SK-N-SH (cell line): Measurements from ENCODE around the gene EPB41L4A. TPM values are rescaled to one million over a fixed set of nuclear protein-coding genes. Genes with fewer than 3 reads are reported as not detected.

Experiments used
- CTCF ChIA-PET: fragments of 300-600, 350-600 bp; formaldehyde crosslinking; extraction: SDS; loops from one replicate; lab custom pipeline; 2021; lab: Yijun Ruan, JAX
- POLR2A ChIA-PET: fragments of 350-600 bp; sonication (Branson Sonifier 250); formaldehyde crosslinking; extraction: SDS; loops from one replicate; lab custom pipeline; 2020; ENCODE audit warnings: antibody characterized with exemption, inconsistent platforms; lab: Yijun Ruan, JAX
- DNase-seq: peaks from one replicate; pipeline ENCODE4 v3.0.0; 2012
- H2AFZ ChIP-seq: fragments of 200-600 bp; sonication (generic); 2 replicates; pipeline ENCODE4 v1.8.1; 2016; ENCODE audit warnings: antibody characterized with exemption, mild to moderate bottlenecking, low read depth
- H3F3A ChIP-seq: fragments of 200-600 bp; sonication (generic); replicated peaks from 2 replicates; pipeline ENCODE3; 2016; ENCODE audit warnings: antibody characterized with exemption, mild to moderate bottlenecking; ENCODE audit not compliant: insufficient read depth
- H3K27ac ChIP-seq, 2 experiments: fragments of 200-500 bp in 1 of 2; fragments of 200-600 bp in 1 of 2; sonication (Bioruptor generic) in 1 of 2; sonication (generic), shearing (Covaris generic) in 1 of 2; 2 replicates each; pipeline versions ENCODE4 v1.5.1 to v1.6.1; 2014 to 2016; ENCODE audit warnings: low read depth in 2 of 2, inconsistent platforms in 1 of 2, low read length in 1 of 2, mild to moderate bottlenecking in 1 of 2, mixed read lengths in 1 of 2
- H3K27me3 ChIP-seq: fragments of 200-600 bp; sonication (generic), shearing (Covaris generic); 2 replicates; pipeline ENCODE4 v1.6.1; 2016; ENCODE audit warnings: mixed run types; ENCODE audit not compliant: insufficient read depth
- H3K36me3 ChIP-seq, 2 experiments: fragments of 200-500 bp in 1 of 2; fragments of 200-600 bp in 1 of 2; sonication (Bioruptor generic) in 1 of 2; sonication (generic) in 1 of 2; replicated peaks in 1 of 2; 2 replicates each; pipeline versions ENCODE3 to v1.5.1; 2014 to 2016; ENCODE audit warnings: low read length in 1 of 2, mild to moderate bottlenecking in 1 of 2; ENCODE audit not compliant: insufficient read depth in 2 of 2, control insufficient read depth in 1 of 2
- H3K4me1 ChIP-seq, 2 experiments: fragments of 200-500 bp in 1 of 2; fragments of 200-600 bp in 1 of 2; sonication (Bioruptor generic) in 1 of 2; sonication (generic), shearing (Covaris generic) in 1 of 2; 2 replicates each; pipeline versions ENCODE4 v1.5.1 to v1.6.1; 2014 to 2016; ENCODE audit warnings: low read depth in 1 of 2, low read length in 1 of 2, mixed run types in 1 of 2; ENCODE audit not compliant: insufficient read depth in 2 of 2, control insufficient read depth in 1 of 2
- H3K4me2 ChIP-seq: fragments of 200-600 bp; sonication (generic), shearing (Covaris generic); 2 replicates; pipeline ENCODE4 v1.6.1; 2017; ENCODE audit warnings: mixed run types
- H3K4me3 ChIP-seq, 2 experiments: fragments of 200-500 bp in 1 of 2; fragments of 200-600 bp in 1 of 2; sonication (Bioruptor generic) in 1 of 2; sonication (generic), shearing (Covaris generic) in 1 of 2; 2 replicates each; pipeline versions ENCODE4 v1.5.1 to v1.8.1; 2014 to 2016; ENCODE audit warnings: low read depth in 2 of 2, inconsistent platforms in 1 of 2, low read length in 1 of 2, mild to moderate bottlenecking in 1 of 2, mixed read lengths in 1 of 2, moderate library complexity in 1 of 2
- H3K79me2 ChIP-seq: fragments of 200-600 bp; sonication (generic); 2 replicates; pipeline ENCODE4 v1.8.1; 2017; ENCODE audit warnings: mild to moderate bottlenecking; ENCODE audit not compliant: insufficient read depth
- H3K9ac ChIP-seq: fragments of 200-600 bp; sonication (generic); 2 replicates; pipeline ENCODE4 v1.6.1; 2017; ENCODE audit warnings: mixed run types
- H3K9me2 ChIP-seq: fragments of 200-600 bp; sonication (generic); 2 replicates; pipeline ENCODE4 v1.6.1; 2017; ENCODE audit warnings: mixed run types
- H3K9me3 ChIP-seq: fragments of 200-600 bp; sonication (generic); 2 replicates; pipeline ENCODE4 v1.6.1; 2017; ENCODE audit warnings: mixed run types, mild to moderate bottlenecking, moderate library complexity
- H4K20me1 ChIP-seq: fragments of 200-600 bp; sonication (generic); 2 replicates; pipeline ENCODE4 v1.6.1; 2017; ENCODE audit warnings: mild to moderate bottlenecking, mixed run types; ENCODE audit not compliant: insufficient read depth
- CHD2 ChIP-seq: fragments of 150-350 bp; IDR thresholded peaks from 2 replicates; pipeline ENCODE4 v1.6.1; 2018; ENCODE audit warnings: low read length; ENCODE audit not compliant: partially characterized antibody
- CTCF ChIP-seq: fragments of 200-600 bp; sonication (generic); IDR thresholded peaks from 2 replicates; pipeline ENCODE4 v1.6.1; 2017; ENCODE audit warnings: antibody characterized with exemption, mild to moderate bottlenecking, moderate library complexity
- EZH2phosphoT487 ChIP-seq: fragments of 200-600 bp; sonication (generic); IDR thresholded peaks from 2 replicates; pipeline ENCODE4 v1.6.1; 2017; ENCODE audit warnings: low read depth, mixed run types, mild to moderate bottlenecking, antibody characterized with exemption, moderate library complexity, borderline replicate concordance
- FOSL2 ChIP-seq: IDR thresholded peaks from 2 replicates; pipeline ENCODE4 v1.4.0; 2012; ENCODE audit warnings: low read depth, mild to moderate bottlenecking, moderate library complexity, borderline replicate concordance
- FOXJ3 ChIP-seq: sonication (generic); formaldehyde crosslinking; IDR thresholded peaks from 2 replicates; pipeline ENCODE4 v1.5.1; 2020; ENCODE audit warnings: mild to moderate bottlenecking, missing genetic modification reagents
- FOXM1 ChIP-seq: IDR thresholded peaks from 2 replicates; pipeline ENCODE4 v1.4.0; 2012; ENCODE audit warnings: low read depth, mild to moderate bottlenecking
- GABPA ChIP-seq: IDR thresholded peaks from 2 replicates; pipeline ENCODE4 v1.4.0; 2012; ENCODE audit warnings: low read depth, mild to moderate bottlenecking
- GATA2 ChIP-seq: sonication (generic); formaldehyde crosslinking; IDR thresholded peaks from 2 replicates; pipeline ENCODE4 v1.5.0; 2020; ENCODE audit warnings: mild to moderate bottlenecking, missing genetic modification reagents
- IRF3 ChIP-seq: fragments of 150-350 bp; IDR thresholded peaks from 2 replicates; pipeline ENCODE4 v1.6.1; 2016; ENCODE audit warnings: mild to moderate bottlenecking, low read depth, low read length
- JUND ChIP-seq: IDR thresholded peaks from 2 replicates; pipeline ENCODE4 v1.4.0; 2012
- MAX ChIP-seq: IDR thresholded peaks from 2 replicates; pipeline ENCODE4 v1.4.0; 2012; ENCODE audit warnings: low read depth
- MEF2A ChIP-seq: IDR thresholded peaks from 2 replicates; pipeline ENCODE4 v1.4.0; 2012; ENCODE audit warnings: low read depth, borderline replicate concordance
- MXI1 ChIP-seq: IDR thresholded peaks from 2 replicates; pipeline ENCODE4 v1.6.1; 2012; ENCODE audit warnings: mild to moderate bottlenecking, low read depth, low read length, improper control_type of control experiment
- NFIC ChIP-seq: IDR thresholded peaks from 2 replicates; pipeline ENCODE4 v1.4.0; 2012; ENCODE audit warnings: borderline replicate concordance
- NRF1 ChIP-seq: IDR thresholded peaks from 2 replicates; pipeline ENCODE4 v1.6.1; 2012; ENCODE audit warnings: low read depth, mild to moderate bottlenecking, low read length
- PBX3 ChIP-seq: IDR thresholded peaks from 2 replicates; pipeline ENCODE4; 2012
- POLR2AphosphoS5 ChIP-seq: IDR thresholded peaks from 2 replicates; pipeline ENCODE4 v1.6.1; 2012; ENCODE audit warnings: low read depth, low read length
- RAD21 ChIP-seq: IDR thresholded peaks from 2 replicates; pipeline ENCODE4 v1.6.1; 2012; ENCODE audit warnings: mild to moderate bottlenecking, low read length
- RCOR1 ChIP-seq: fragments of 150-350 bp; IDR thresholded peaks from 2 replicates; pipeline ENCODE4 v1.6.1; 2017; ENCODE audit warnings: antibody characterized with exemption, low read length
- SIN3A ChIP-seq: IDR thresholded peaks from 2 replicates; pipeline ENCODE4 v1.6.1; 2012; ENCODE audit warnings: low read depth, mild to moderate bottlenecking, low read length, moderate library complexity, borderline replicate concordance
- SMC3 ChIP-seq: IDR thresholded peaks from 2 replicates; pipeline ENCODE4 v1.6.1; 2012; ENCODE audit warnings: low read depth, low read length, improper control_type of control experiment
- TAF1 ChIP-seq: IDR thresholded peaks from 2 replicates; pipeline ENCODE4 v1.6.1; 2012; ENCODE audit warnings: low read depth, mild to moderate bottlenecking, low read length, moderate library complexity, borderline replicate concordance
- TCF12 ChIP-seq: IDR thresholded peaks from 2 replicates; pipeline ENCODE4 v1.4.0; 2012
- TEAD4 ChIP-seq: IDR thresholded peaks from 2 replicates; pipeline ENCODE4 v1.4.0; 2012; ENCODE audit warnings: mild to moderate bottlenecking, borderline replicate concordance; ENCODE audit not compliant: insufficient read depth
- ZBTB33 ChIP-seq: IDR thresholded peaks from 2 replicates; pipeline ENCODE4 v1.4.0; 2012; ENCODE audit warnings: low read depth, borderline replicate concordance
- WGBS: methylation state at CpG from one replicate; pipeline ENCODE4 v1.1.6; 2017; ENCODE audit warnings: low lambda C conversion rate; 5-methylcytosine and 5-hydroxymethylcytosine counted together
- polyA plus RNA-seq, 3 experiments: library from polyadenylated mRNA; depleted of rRNA; stranded (reverse); fragments of >200 nt; gene quantifications; 2 replicates each; pipeline ENCODE4 v1.2.3, GENCODE V29; 2012

EPB41L4A gene
- polyA plus RNA-seq, 1 of the 3 experiments (the other 2 are of a cell fraction) = 0.07 TPM

- H3K79me2 ChIP-seq = no peaks in the 10 kb centered on the region
- no peak overlapping the region for H3K4me3 ChIP-seq
- no peaks in the 10 kb centered on the region for H3K9me3 ChIP-seq
- H3K36me3 ChIP-seq = no peaks in the 10 kb centered on the region
- H3K27ac ChIP-seq = no peak overlapping the region
- H3K27me3 ChIP-seq = no peaks in the 10 kb centered on the region
- H4K20me1 ChIP-seq = no peaks in the 10 kb centered on the region
- DNase-seq = no peak
- no peak overlapping the region for H2AFZ ChIP-seq
- ChIA-PET CTCF (interaction anchor here (1.3 to 3.7 kb wide), 3 partner anchors 11 to 172 kb away, joined by 3 to 13 read pairs (median 4); no protein-coding TSS in a partner anchor), POLR2A (no interaction called here)
- H3K4me1 ChIP-seq = no peaks in the 10 kb centered on the region
- 31% methylated on average over 2 of the region's 2 CpGs for WGBS
- no peaks in the 10 kb centered on the region for H3F3A ChIP-seq
- no peak overlapping the region for H3K9ac ChIP-seq
- H3K4me2 ChIP-seq = no peak overlapping the region
- TF ChIP-seq GATA2 (no peak), FOXM1 (no peak), SIN3A (no peak), RAD21 (no peak), MAX (no peak), NFIC (no peak), PBX3 (no peak), CHD2 (no peak), NRF1 (no peak), MXI1 (no peak), SMC3 (no peak), TEAD4 (no peak), IRF3 (no peak), POLR2AphosphoS5 (no peak), FOXJ3 (CRISPR knock-in tag) (no peak), TCF12 (no peak), RCOR1 (no peak)
- TF ChIP-seq, all 33 proteins: peak for 0
- no peaks in the 10 kb centered on the region for H3K9me2 ChIP-seq
Observed at GRCh38 chr5:112248623-112249022, 170.5 kb downstream of the EPB41L4A start.

GRCh38 chr5:112247960-112248359 is 171.1 kb downstream of the EPB41L4A start:
- no peaks in the 10 kb centered on the region for H3K36me3 ChIP-seq
- CTCF ChIA-PET = interaction anchor here (0.6 to 3.7 kb wide), 4 partner anchors 11 to 173 kb away, joined by 3 to 13 read pairs (median 4); no protein-coding TSS in a partner anchor
- DNase-seq = no peak
- TF ChIP-seq CTCF (no peak), ZBTB33 (no peak), FOSL2 (no peak), MEF2A (no peak), EZH2phosphoT487 (no peak), CHD2 (no peak), TCF12 (no peak), GABPA (no peak), JUND (no peak), FOXJ3 (CRISPR knock-in tag) (no peak), RCOR1 (no peak), TAF1 (no peak), POLR2AphosphoS5 (no peak), RAD21 (no peak)

More at GRCh38 chr5:112247960-112248359, 171.1 kb downstream of the EPB41L4A start:
- Histone ChIP-seq H3K9ac (no peak overlapping the region), H3K79me2 (no peaks in the 10 kb centered on the region), H3K9me3 (no peaks in the 10 kb centered on the region), H3K4me3 (no peak overlapping the region), H3F3A (no peaks in the 10 kb centered on the region), H3K4me2 (no peak overlapping the region), H3K27ac (no peak overlapping the region), H3K9me2 (no peaks in the 10 kb centered on the region), H3K27me3 (no peaks in the 10 kb centered on the region), H2AFZ (no peak overlapping the region), H4K20me1 (no peaks in the 10 kb centered on the region), H3K4me1 (no peaks in the 10 kb centered on the region)
- POLR2A ChIA-PET = no interaction called here
